Measurements from ENCODE around the gene IFT122. TPM values are rescaled to one million over a fixed set of nuclear protein-coding genes. Genes with fewer than 3 reads are reported as not detected.
A peak's percentile ranks its signal among the peaks of the same experiment; 100 is the strongest.

IFT122 gene
- total RNA-seq, 6 donors from 2014 or later: 23.7 to 126 (median 29.1) TPM

DNA sequence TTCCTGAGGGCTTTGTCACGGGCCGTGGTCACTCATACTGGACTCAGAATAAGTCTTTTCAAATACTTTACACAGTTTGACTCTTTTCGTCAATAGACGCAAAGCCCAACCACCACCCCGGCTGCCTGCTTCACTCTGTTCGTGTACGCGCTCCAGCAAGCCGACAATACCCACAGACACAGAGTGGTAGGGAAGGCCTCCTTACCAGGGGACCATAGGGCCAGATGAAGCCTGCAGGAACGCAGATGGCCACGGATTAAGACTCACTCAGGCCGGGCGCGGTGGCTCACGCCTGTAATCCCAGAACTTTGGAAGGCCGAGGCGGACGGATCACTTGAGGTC, 41.2 kb upstream of the IFT122 start:
- H3K27ac ChIP-seq: peak overlapping the region; percentile 86 to 92 (median 90)
- peaks cover 0 to 19% (median 4%) of the 10 kb centered on the region in 4 donors for H3K36me3 ChIP-seq
- TF ChIP-seq POLR2AphosphoS5 (IDR thresholded peaks at IDR 0.05): no peak
- TF ChIP-seq, protein P1, sequence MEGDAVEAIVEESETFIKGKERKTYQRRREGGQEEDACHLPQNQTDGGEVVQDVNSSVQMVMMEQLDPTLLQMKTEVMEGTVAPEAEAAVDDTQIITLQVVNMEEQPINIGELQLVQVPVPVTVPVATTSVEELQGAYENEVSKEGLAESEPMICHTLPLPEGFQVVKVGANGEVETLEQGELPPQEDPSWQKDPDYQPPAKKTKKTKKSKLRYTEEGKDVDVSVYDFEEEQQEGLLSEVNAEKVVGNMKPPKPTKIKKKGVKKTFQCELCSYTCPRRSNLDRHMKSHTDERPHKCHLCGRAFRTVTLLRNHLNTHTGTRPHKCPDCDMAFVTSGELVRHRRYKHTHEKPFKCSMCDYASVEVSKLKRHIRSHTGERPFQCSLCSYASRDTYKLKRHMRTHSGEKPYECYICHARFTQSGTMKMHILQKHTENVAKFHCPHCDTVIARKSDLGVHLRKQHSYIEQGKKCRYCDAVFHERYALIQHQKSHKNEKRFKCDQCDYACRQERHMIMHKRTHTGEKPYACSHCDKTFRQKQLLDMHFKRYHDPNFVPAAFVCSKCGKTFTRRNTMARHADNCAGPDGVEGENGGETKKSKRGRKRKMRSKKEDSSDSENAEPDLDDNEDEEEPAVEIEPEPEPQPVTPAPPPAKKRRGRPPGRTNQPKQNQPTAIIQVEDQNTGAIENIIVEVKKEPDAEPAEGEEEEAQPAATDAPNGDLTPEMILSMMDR (IDR thresholded peaks at IDR 0.05): no peak
- no peak for TF ChIP-seq EP300 (IDR thresholded peaks at IDR 0.05)
- TF ChIP-seq POLR2A (IDR thresholded peaks at IDR 0.05): no peak
- no peaks in the 10 kb centered on the region for H3K27me3 ChIP-seq
- ATAC-seq (ENCODE audit: low FRiP score in 2 of 2) (peak in 1 of 2 donors; percentile 35), DNase-seq (peak in 1 of 2 donors; percentile 30)
- H3K4me1 ChIP-seq: peaks cover 11 to 41% (median 13%) of the 10 kb centered on the region in 4 donors
- 1 to 2% methylated on average over 12 to 18 of the region's 18 CpGs for WGBS, 2 donors
- no peaks in the 10 kb centered on the region for H3K9me3 ChIP-seq
- peak overlapping the region; percentile 54 to 94 (median 86) for H3K4me3 ChIP-seq

DNA sequence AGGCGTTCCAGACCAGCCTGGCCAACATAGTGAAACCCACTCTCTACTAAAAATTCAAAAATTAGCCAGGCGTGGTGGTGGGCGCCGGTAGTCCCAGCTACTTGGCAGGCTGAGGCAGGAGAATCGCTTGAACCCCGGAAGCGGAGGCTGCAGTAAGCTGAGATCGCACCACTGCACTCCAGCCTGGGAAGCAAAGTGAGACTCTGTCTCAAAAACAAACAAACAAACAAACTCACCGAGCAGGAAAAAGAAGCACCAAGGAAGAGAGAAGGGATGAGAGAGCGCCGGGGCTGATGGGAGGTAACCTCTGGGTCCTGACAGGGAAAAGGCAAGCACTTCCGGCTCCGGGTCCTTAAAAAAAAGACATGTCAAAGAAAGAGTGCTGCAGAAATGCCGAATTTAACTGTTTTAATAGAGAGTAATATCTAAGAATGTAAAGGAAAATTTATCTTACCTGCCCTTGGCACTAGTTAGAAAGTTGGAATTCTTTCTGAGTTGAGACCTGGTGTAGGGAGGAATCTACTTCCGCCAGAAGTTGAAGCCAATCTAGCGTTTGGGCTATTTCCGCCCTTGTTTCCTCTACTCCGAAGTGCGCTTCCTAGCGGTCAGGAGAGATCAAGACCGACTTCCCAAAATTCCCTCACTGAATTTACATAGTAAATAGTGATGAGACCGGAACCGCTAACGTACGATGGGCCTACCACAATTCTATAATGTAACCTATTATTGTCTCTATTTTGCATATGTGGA, 40.7 kb upstream of the IFT122 start:
- Histone ChIP-seq H3K27ac (peak overlapping the region; percentile 86 to 92 (median 90)), H3K36me3 (peaks cover 0 to 19% (median 2%) of the 10 kb centered on the region in 4 donors), H3K27me3 (no peaks in the 10 kb centered on the region), H3K4me3 (peak overlapping the region; percentile 54 to 94 (median 86)), H3K9me3 (no peaks in the 10 kb centered on the region), H3K4me1 (peaks cover 10 to 41% (median 13%) of the 10 kb centered on the region in 4 donors)
- DNase-seq (peak in 1 of 2 donors; percentile 82), ATAC-seq (ENCODE audit: low FRiP score in 2 of 2) (peak; percentile 88 to 96)
- TF ChIP-seq POLR2AphosphoS5 (IDR thresholded peaks at IDR 0.05) (peak in 1 of 2 donors; percentile 35), EP300 (IDR thresholded peaks at IDR 0.05) (no peak), POLR2A (IDR thresholded peaks at IDR 0.05) (peak in 2 of 4 donors; percentile 29 to 60)
- TF ChIP-seq, protein P1 (IDR thresholded peaks at IDR 0.05): peak; percentile 67 to 82 (median 77)
- WGBS, 2 donors: 0% methylated on average over 24 to 25 of the region's 25 CpGs

DNA sequence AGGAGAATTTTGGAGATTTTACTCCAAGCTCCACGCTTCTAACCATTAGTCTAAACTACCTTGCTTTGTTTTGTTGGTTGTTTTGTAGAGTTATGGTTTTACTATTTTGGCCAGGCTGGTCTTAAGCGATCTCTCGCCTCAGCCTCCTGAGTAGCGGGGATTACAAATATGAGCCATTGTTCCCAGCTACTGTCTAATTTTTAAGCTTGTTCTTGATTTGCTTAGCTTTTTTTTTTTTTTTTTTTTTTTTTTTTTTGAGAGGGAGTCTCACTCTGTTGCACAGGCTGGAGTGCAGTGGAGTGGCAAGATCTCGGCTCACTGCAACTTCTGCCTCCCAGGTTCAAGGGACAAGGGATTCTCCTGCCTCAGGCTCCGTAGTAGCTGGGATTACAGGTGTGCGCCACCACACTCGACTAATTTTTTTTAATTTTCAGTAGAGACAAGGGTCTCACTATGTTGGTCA, 40.1 kb upstream of the IFT122 start:
- H3K27me3 ChIP-seq: no peaks in the 10 kb centered on the region
- H3K4me3 ChIP-seq: peak overlapping the region in 2 of 4 donors; percentile 80 to 94
- peak in 1 of 2 donors; percentile 1 for ATAC-seq (ENCODE audit: low FRiP score in 2 of 2)
- TF ChIP-seq POLR2A (IDR thresholded peaks at IDR 0.05) (peak in 1 of 4 donors; percentile 5), EP300 (IDR thresholded peaks at IDR 0.05) (no peak), POLR2AphosphoS5 (IDR thresholded peaks at IDR 0.05) (no peak)
- TF ChIP-seq, protein P1 (IDR thresholded peaks at IDR 0.05): peak in 2 of 6 experiments; percentile 4
- H3K9me3 ChIP-seq: no peaks in the 10 kb centered on the region
- no peak for DNase-seq
- H3K4me1 ChIP-seq: peaks cover 10 to 38% (median 13%) of the 10 kb centered on the region in 4 donors
- WGBS, 2 donors: 56 to 60% methylated on average over 8 of the region's 8 CpGs
- peak overlapping the region; percentile 86 to 92 (median 90) for H3K27ac ChIP-seq
- peaks cover 0 to 19% (median 2%) of the 10 kb centered on the region in 4 donors for H3K36me3 ChIP-seq

DNA sequence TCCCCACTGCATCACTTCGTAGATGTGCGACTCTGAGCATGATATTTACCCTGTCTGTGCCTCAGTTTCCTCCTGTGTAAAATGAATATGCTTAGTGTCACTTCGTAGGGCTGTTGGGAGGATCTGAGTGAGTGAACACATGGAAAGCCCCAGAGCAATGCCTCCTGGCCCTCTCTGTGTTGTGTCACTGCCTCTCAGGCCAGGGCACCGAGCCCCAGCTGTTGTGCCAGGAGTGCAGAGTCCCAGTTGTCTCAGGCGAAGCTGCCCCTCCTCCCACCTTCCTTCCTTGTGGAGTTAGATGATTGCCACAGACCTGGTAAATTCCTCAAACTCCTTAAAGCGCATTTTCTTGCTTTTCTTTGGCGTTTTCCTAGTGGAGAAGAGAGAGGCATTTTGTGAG, 37.8 kb upstream of the IFT122 start:
- Histone ChIP-seq H3K27ac (no peak overlapping the region), H3K4me3 (no peak overlapping the region), H3K27me3 (no peaks in the 10 kb centered on the region), H3K4me1 (peaks cover 10 to 18% (median 12%) of the 10 kb centered on the region in 4 donors), H3K36me3 (peaks cover 0 to 3% (median 0%) of the 10 kb centered on the region in 4 donors), H3K9me3 (no peaks in the 10 kb centered on the region)
- 82 to 89% methylated on average over 6 to 7 of the region's 7 CpGs for WGBS, 2 donors
- TF ChIP-seq, protein P1 (IDR thresholded peaks at IDR 0.05): no peak
- TF ChIP-seq POLR2AphosphoS5 (IDR thresholded peaks at IDR 0.05): no peak
- no peak for TF ChIP-seq POLR2A (IDR thresholded peaks at IDR 0.05)
- TF ChIP-seq EP300 (IDR thresholded peaks at IDR 0.05): no peak
- ATAC-seq (ENCODE audit: low FRiP score in 2 of 2) (no peak), DNase-seq (no peak)

All from upper lobe of left lung (tissue), 6 donors.